Endodermal cell (in vitro differentiated cells): ENCODE measurements around the gene PIGW. TPM values are rescaled to one million over a fixed set of nuclear protein-coding genes. Genes with fewer than 3 reads are reported as not detected.

Source experiments
- DNase-seq: peaks from one replicate; pipeline ENCODE4 v3.0.0-alpha.2; 2017
- H3K27ac ChIP-seq: 2 replicates; pipeline ENCODE4 v1.5.1; 2013; ENCODE audit warnings: mild to moderate bottlenecking, low read depth, low read length, moderate library complexity
- H3K27me3 ChIP-seq: 2 replicates; pipeline ENCODE4 v1.6.1; 2013; ENCODE audit warnings: mild to moderate bottlenecking, low read length, moderate library complexity; ENCODE audit not compliant: insufficient read depth, control insufficient read depth, poor library complexity, severe bottlenecking
- H3K36me3 ChIP-seq: 2 replicates; pipeline ENCODE4 v1.7.0; 2013; ENCODE audit warnings: mild to moderate bottlenecking, low read length, moderate library complexity; ENCODE audit not compliant: control insufficient read depth, insufficient read depth
- H3K4me1 ChIP-seq: one replicate; pipeline ENCODE4 v1.7.0; 2013; ENCODE audit warnings: low read length; ENCODE audit not compliant: control insufficient read depth, insufficient read depth
- H3K4me3 ChIP-seq: 2 replicates; pipeline ENCODE4 v1.5.1; 2013; ENCODE audit warnings: mild to moderate bottlenecking, low read length, moderate library complexity
- H3K9ac ChIP-seq: 2 replicates; pipeline ENCODE4 v1.6.1; 2013; ENCODE audit warnings: mild to moderate bottlenecking, low read length, moderate library complexity; ENCODE audit not compliant: poor library complexity, severe bottlenecking; ENCODE audit errors: extremely low read depth
- H3K9me3 ChIP-seq: 2 replicates; pipeline ENCODE4 v1.6.1; 2013; ENCODE audit warnings: mild to moderate bottlenecking, low read length, moderate library complexity; ENCODE audit not compliant: control insufficient read depth
- H3K27ac Mint-ChIP-seq: 2 replicates; pipeline ENCODE4 v1.8.0; 2020; ENCODE audit warnings: mixed read lengths
- H3K27me3 Mint-ChIP-seq: 2 replicates; pipeline ENCODE4 v1.8.0; 2021; ENCODE audit warnings: mild to moderate bottlenecking, mixed read lengths; ENCODE audit not compliant: insufficient read depth
- H3K36me3 Mint-ChIP-seq: 2 replicates; pipeline ENCODE4 v1.8.0; 2020; ENCODE audit warnings: low read depth, mixed read lengths
- H3K4me1 Mint-ChIP-seq: 2 replicates; pipeline ENCODE4 v1.8.0; 2020; ENCODE audit warnings: mixed read lengths
- H3K4me3 Mint-ChIP-seq: 2 replicates; pipeline ENCODE4 v1.8.0; 2020; ENCODE audit warnings: mild to moderate bottlenecking, moderate library complexity, mixed read lengths
- H3K9me3 Mint-ChIP-seq: 2 replicates; pipeline ENCODE4 v1.8.0; 2020; ENCODE audit warnings: mild to moderate bottlenecking, mixed read lengths
- WGBS, 2 experiments: methylation state at CpG; one replicate each; pipeline versions ENCODE4 v1.1.5 to v1.1.7; 2013; ENCODE audit warnings: missing lambda C conversion rate in 2 of 2, mixed read lengths in 1 of 2; ENCODE audit not compliant: insufficient coverage in 1 of 2, insufficient read length in 1 of 2; 5-methylcytosine and 5-hydroxymethylcytosine counted together
- total RNA-seq, 2 donors: library from RNA; stranded (reverse); fragmentation: NEBNext Ultra II Directional in 1 of 2; extraction: Animal tissue kit (Norgen Biotek cat#: 25700) in 1 of 2; gene quantifications; 2 replicates in 1 of 2; 3 replicates in 1 of 2; pipeline ENCODE4 v1.2.1, GENCODE V29; 2021
- TF ChIP-seq, protein P1 (sequence below): fragments of 200-600 bp; sonication (generic); conservative IDR thresholded peaks from 2 replicates; pipeline ENCODE4 v1.5.0; 2021; ENCODE audit warnings: antibody characterized with exemption, mild to moderate bottlenecking

PIGW gene
- total RNA-seq, 2 donors from 2014 or later, result 10.8 to 16.6 TPM

- H3K36me3 ChIP-seq, result peaks cover 92% of the 10 kb centered on the region
- no peak overlapping the region for H3K9ac ChIP-seq
- WGBS, 2 experiments, result 92 to 96% methylated on average over 2 to 6 of the region's 6 CpGs
- no peaks in the 10 kb centered on the region for H3K27me3 Mint-ChIP-seq
- no peaks in the 10 kb centered on the region for H3K9me3 ChIP-seq
- H3K9me3 Mint-ChIP-seq, result no peaks in the 10 kb centered on the region
- H3K4me3 Mint-ChIP-seq, result no peak overlapping the region
- TF ChIP-seq, protein P1, sequence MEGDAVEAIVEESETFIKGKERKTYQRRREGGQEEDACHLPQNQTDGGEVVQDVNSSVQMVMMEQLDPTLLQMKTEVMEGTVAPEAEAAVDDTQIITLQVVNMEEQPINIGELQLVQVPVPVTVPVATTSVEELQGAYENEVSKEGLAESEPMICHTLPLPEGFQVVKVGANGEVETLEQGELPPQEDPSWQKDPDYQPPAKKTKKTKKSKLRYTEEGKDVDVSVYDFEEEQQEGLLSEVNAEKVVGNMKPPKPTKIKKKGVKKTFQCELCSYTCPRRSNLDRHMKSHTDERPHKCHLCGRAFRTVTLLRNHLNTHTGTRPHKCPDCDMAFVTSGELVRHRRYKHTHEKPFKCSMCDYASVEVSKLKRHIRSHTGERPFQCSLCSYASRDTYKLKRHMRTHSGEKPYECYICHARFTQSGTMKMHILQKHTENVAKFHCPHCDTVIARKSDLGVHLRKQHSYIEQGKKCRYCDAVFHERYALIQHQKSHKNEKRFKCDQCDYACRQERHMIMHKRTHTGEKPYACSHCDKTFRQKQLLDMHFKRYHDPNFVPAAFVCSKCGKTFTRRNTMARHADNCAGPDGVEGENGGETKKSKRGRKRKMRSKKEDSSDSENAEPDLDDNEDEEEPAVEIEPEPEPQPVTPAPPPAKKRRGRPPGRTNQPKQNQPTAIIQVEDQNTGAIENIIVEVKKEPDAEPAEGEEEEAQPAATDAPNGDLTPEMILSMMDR, result no peak
- H3K4me3 ChIP-seq, result no peak overlapping the region
- DNase-seq, result peak; percentile 26
- H3K27ac ChIP-seq, result no peak overlapping the region
- H3K27me3 ChIP-seq, result no peaks in the 10 kb centered on the region
- no peaks in the 10 kb centered on the region for H3K4me1 ChIP-seq
- no peak overlapping the region for H3K27ac Mint-ChIP-seq
- H3K36me3 Mint-ChIP-seq, result peaks cover 66% of the 10 kb centered on the region
- H3K4me1 Mint-ChIP-seq, result no peaks in the 10 kb centered on the region
Measured at GRCh38 chr17:36511216-36511615, 23.6 kb upstream of the PIGW start.

DNA sequence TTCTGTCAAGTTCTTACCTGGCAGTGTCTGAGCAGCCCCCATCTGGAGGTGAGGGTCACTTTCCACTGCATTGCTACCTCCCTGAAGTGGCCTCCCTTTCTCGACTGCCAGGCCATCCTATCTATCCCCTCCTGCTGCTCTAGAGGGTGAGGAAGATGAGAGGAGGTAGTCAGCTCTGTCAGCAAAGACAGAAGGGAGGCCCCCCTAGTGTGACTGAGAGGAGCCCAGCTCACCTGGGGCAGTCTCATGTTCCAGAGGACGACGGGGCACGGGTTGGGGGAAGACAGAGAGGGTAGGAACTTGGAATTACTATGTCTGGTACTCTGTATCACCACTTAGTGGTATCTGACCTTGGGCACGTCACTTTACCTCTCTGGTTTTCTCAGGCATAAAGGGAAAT lies 22.1 kb upstream of the PIGW start:
- no peak for DNase-seq
- H3K27me3 Mint-ChIP-seq, result no peaks in the 10 kb centered on the region
- peaks cover 61% of the 10 kb centered on the region for H3K36me3 Mint-ChIP-seq
- TF ChIP-seq, protein P1, result no peak
- Histone ChIP-seq H3K9ac (no peak overlapping the region), H3K27ac (no peak overlapping the region), H3K36me3 (peaks cover 90% of the 10 kb centered on the region), H3K9me3 (no peaks in the 10 kb centered on the region), H3K4me1 (no peaks in the 10 kb centered on the region), H3K27me3 (no peaks in the 10 kb centered on the region), H3K4me3 (no peak overlapping the region)
- no peaks in the 10 kb centered on the region for H3K9me3 Mint-ChIP-seq
- WGBS, 2 experiments, result 90 to 96% methylated on average over 4 to 5 of the region's 5 CpGs
- H3K4me3 Mint-ChIP-seq, result no peak overlapping the region
- no peak overlapping the region for H3K27ac Mint-ChIP-seq
- no peaks in the 10 kb centered on the region for H3K4me1 Mint-ChIP-seq

- Histone ChIP-seq H3K4me1 (no peaks in the 10 kb centered on the region), H3K27me3 (no peaks in the 10 kb centered on the region), H3K27ac (no peak overlapping the region), H3K4me3 (no peak overlapping the region), H3K36me3 (peaks cover 88% of the 10 kb centered on the region), H3K9ac (no peak overlapping the region), H3K9me3 (no peaks in the 10 kb centered on the region)
- DNase-seq, result peak; percentile 30
- Mint-ChIP-seq H3K9me3 (no peaks in the 10 kb centered on the region), H3K27me3 (no peaks in the 10 kb centered on the region), H3K27ac (no peak overlapping the region), H3K4me1 (peaks cover under 1% of the 10 kb centered on the region), H3K36me3 (peaks cover 63% of the 10 kb centered on the region), H3K4me3 (no peak overlapping the region)
- WGBS, 2 experiments, result 88 to 96% methylated on average over 2 to 3 of the region's 3 CpGs
- TF ChIP-seq, protein P1, result no peak
Measured at GRCh38 chr17:36514856-36515255, 19.9 kb upstream of the PIGW start.
